ENCODE data around the gene IL17RC.

IL17RC gene

GRCh38 chr3:9980251-9980650, 63.4 kb downstream of the IL17RC start:
- no peak for DNase-seq (ENCODE audit: low read depth, low spot score)
- TF ChIP-seq, protein P1, sequence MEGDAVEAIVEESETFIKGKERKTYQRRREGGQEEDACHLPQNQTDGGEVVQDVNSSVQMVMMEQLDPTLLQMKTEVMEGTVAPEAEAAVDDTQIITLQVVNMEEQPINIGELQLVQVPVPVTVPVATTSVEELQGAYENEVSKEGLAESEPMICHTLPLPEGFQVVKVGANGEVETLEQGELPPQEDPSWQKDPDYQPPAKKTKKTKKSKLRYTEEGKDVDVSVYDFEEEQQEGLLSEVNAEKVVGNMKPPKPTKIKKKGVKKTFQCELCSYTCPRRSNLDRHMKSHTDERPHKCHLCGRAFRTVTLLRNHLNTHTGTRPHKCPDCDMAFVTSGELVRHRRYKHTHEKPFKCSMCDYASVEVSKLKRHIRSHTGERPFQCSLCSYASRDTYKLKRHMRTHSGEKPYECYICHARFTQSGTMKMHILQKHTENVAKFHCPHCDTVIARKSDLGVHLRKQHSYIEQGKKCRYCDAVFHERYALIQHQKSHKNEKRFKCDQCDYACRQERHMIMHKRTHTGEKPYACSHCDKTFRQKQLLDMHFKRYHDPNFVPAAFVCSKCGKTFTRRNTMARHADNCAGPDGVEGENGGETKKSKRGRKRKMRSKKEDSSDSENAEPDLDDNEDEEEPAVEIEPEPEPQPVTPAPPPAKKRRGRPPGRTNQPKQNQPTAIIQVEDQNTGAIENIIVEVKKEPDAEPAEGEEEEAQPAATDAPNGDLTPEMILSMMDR (IDR thresholded peaks at IDR 0.05; ENCODE audit: low read depth, low read length): no peak
- in situ Hi-C loops (cut with HindIII; ENCODE audit: low sequenced_read_pairs): no loop called here
- H3K4me3 ChIP-seq (ENCODE audit: low read depth, low read length): no peak overlapping the region

Measured in astrocyte of the spinal cord (primary cell).